IMR-90 (cell line): ENCODE data around the gene PRMT1. TPM values are rescaled to one million over a fixed set of nuclear protein-coding genes. Genes with fewer than 3 reads are reported as not detected.

ENCODE experiments used
- CEBPB ChIP-seq: IDR thresholded peaks from 2 replicates; pipeline ENCODE4 v1.6.1; 2012; ENCODE audit warnings: low read depth, low read length, improper control_type of control experiment
- MAFK ChIP-seq: IDR thresholded peaks from 2 replicates; pipeline ENCODE4 v1.6.1; 2012; ENCODE audit warnings: low read depth, low read length, improper control_type of control experiment
- RCOR1 ChIP-seq: IDR thresholded peaks from 2 replicates; pipeline ENCODE4 v1.6.1; 2012; ENCODE audit warnings: mild to moderate bottlenecking, low read length, improper control_type of control experiment; ENCODE audit not compliant: insufficient replicate concordance
- polyA plus RNA-seq, 3 experiments: library from polyadenylated mRNA; depleted of rRNA; stranded (reverse); fragments of >200 nt; gene quantifications; 2 replicates each; pipeline ENCODE4 v1.2.3, GENCODE V29; 2012; ENCODE audit warnings: low replicate concordance in 1 of 3
- total RNA-seq: library from RNA; depleted of rRNA; stranded (reverse); fragments of >200 nt; gene quantifications from 2 replicates; pipeline ENCODE4 v1.2.3, GENCODE V29; 2012
- TF ChIP-seq, protein P1 (sequence below): fragments of 150-350 bp; IDR thresholded peaks from 2 replicates; pipeline ENCODE4 v1.6.1; 2016; ENCODE audit warnings: low read depth, mild to moderate bottlenecking, low read length, moderate library complexity, borderline replicate concordance

PRMT1 gene
- total and polyA plus RNA-seq, 2 of the 4 experiments (the other 2 are of a cell fraction): 497 to 840 TPM

DNA sequence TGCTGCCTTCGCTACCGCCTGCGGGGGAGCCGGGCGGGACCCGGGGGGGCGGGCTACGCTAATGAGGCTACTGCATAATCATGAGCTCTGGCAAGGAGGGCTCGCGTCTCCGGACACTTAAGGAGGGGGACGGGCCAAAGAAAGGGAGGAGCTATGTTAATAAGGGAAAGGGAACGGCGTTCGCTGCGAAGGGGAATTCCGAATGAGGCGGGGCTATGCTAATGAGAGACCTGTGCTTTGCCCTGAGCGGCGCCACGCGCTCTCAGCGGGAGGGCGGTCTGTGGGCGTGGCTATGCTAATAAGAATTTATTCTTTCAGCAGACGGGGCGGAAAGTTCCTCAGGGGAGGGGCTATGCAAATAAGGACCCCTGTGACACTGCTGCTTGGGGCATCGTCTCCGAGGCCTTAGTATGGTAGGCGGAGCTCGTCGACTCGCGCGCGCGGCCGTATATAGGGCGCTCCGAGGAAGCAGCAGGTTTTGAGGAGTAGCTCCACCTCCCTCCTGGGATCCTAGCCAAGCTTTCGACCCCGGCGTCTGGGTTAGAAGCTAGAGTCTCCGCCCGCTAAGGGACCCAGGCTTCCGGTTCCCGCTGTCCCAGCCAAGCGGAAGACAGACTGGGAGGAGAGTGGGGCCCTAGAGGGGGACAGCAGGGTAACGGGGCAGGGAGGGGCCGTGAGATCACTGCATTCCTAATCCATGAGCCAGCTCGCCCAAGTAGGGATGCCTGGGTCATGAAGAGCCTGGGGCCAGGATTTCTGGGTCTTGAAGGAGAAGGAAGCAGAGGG is 36.8 kb upstream of the PRMT1 start, which contains the start of gene RRAS (continued):
- TF ChIP-seq, protein P1, sequence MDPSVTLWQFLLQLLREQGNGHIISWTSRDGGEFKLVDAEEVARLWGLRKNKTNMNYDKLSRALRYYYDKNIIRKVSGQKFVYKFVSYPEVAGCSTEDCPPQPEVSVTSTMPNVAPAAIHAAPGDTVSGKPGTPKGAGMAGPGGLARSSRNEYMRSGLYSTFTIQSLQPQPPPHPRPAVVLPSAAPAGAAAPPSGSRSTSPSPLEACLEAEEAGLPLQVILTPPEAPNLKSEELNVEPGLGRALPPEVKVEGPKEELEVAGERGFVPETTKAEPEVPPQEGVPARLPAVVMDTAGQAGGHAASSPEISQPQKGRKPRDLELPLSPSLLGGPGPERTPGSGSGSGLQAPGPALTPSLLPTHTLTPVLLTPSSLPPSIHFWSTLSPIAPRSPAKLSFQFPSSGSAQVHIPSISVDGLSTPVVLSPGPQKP: 0 out of 2 replicates have a peak, but pooled peaks have one; percentile 38
- TF ChIP-seq MAFK (0 out of 2 replicates have a peak, but pooled peaks have one; percentile 8), RCOR1 (peak; percentile 62), CEBPB (no peak)
